ENCODE results near the gene WNT3A.

DNA sequence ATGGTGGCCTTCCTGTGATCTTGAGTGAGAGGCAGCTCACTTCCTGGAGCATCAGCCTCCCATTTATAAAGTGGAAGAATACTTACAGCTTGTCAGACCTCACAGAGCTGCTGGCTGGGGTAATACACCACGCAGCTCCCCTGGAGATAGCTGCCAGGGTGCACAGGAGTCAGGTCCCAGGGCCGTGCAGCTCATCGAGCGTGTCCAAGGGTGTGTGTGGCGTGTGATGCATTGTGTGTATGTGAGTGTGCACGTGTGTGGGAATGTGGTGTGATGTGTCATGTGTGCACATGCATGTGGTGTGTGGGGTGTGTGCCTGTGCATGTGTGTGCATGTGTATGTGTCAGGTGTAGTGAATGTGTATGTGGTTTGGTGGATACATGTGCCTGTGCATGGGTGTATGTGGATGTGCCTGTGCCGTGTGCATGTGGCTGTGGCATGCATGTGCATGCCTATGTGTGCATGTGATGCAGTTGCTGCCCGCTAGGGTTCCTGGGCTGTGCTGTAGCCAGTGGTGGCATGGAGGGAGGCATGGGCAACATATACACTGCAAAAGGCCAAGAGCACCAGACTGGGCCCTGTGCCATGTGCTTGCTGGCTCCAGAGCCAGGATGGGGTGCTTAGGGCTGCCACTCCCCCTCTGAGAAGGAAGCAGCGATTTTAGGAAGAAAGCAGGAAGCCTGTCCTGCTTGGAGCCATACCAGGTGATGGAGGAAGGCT, 24.6 kb downstream of the WNT3A start:
- TF ChIP-seq, protein P1, sequence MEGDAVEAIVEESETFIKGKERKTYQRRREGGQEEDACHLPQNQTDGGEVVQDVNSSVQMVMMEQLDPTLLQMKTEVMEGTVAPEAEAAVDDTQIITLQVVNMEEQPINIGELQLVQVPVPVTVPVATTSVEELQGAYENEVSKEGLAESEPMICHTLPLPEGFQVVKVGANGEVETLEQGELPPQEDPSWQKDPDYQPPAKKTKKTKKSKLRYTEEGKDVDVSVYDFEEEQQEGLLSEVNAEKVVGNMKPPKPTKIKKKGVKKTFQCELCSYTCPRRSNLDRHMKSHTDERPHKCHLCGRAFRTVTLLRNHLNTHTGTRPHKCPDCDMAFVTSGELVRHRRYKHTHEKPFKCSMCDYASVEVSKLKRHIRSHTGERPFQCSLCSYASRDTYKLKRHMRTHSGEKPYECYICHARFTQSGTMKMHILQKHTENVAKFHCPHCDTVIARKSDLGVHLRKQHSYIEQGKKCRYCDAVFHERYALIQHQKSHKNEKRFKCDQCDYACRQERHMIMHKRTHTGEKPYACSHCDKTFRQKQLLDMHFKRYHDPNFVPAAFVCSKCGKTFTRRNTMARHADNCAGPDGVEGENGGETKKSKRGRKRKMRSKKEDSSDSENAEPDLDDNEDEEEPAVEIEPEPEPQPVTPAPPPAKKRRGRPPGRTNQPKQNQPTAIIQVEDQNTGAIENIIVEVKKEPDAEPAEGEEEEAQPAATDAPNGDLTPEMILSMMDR (IDR thresholded peaks at IDR 0.05; ENCODE audit: insufficient read depth, low read length), result no peak
- TF ChIP-seq SPI1 (IDR thresholded peaks at IDR 0.05; ENCODE audit: borderline replicate concordance, low read depth) (no peak), POLR2AphosphoS5 (IDR thresholded peaks at IDR 0.05; ENCODE audit: low read depth) (no peak), GABPA (IDR thresholded peaks at IDR 0.05; ENCODE audit: low read depth) (no peak)
- TF ChIP-seq, protein P2, sequence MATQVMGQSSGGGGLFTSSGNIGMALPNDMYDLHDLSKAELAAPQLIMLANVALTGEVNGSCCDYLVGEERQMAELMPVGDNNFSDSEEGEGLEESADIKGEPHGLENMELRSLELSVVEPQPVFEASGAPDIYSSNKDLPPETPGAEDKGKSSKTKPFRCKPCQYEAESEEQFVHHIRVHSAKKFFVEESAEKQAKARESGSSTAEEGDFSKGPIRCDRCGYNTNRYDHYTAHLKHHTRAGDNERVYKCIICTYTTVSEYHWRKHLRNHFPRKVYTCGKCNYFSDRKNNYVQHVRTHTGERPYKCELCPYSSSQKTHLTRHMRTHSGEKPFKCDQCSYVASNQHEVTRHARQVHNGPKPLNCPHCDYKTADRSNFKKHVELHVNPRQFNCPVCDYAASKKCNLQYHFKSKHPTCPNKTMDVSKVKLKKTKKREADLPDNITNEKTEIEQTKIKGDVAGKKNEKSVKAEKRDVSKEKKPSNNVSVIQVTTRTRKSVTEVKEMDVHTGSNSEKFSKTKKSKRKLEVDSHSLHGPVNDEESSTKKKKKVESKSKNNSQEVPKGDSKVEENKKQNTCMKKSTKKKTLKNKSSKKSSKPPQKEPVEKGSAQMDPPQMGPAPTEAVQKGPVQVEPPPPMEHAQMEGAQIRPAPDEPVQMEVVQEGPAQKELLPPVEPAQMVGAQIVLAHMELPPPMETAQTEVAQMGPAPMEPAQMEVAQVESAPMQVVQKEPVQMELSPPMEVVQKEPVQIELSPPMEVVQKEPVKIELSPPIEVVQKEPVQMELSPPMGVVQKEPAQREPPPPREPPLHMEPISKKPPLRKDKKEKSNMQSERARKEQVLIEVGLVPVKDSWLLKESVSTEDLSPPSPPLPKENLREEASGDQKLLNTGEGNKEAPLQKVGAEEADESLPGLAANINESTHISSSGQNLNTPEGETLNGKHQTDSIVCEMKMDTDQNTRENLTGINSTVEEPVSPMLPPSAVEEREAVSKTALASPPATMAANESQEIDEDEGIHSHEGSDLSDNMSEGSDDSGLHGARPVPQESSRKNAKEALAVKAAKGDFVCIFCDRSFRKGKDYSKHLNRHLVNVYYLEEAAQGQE (IDR thresholded peaks at IDR 0.05; ENCODE audit: insufficient replicate concordance, low read depth), result no peak

Data from HL-60 (cell line).